Testis (tissue), 2 donors: Measurements from ENCODE around the gene GRK5.

Experiments
- POLR2A ChIP-seq: fragments of 450-650 bp; IDR thresholded peaks from one replicate; pipeline ENCODE4 v1.6.1; 2017; ENCODE audit warnings: antibody characterized with exemption, mild to moderate bottlenecking, moderate library complexity
- TF ChIP-seq, protein P1 (sequence below), 3 experiments: fragments of 450-650 bp in 2 of 3; fragments of 200-600 bp in 1 of 3; sonication (generic) in 1 of 3; IDR thresholded peaks; one replicate each; pipeline ENCODE4 v1.5.1; 2016 to 2019; ENCODE audit warnings: antibody characterized with exemption in 3 of 3, mild to moderate bottlenecking in 2 of 3, moderate library complexity in 1 of 3

GRCh38 chr10:119340893-119341458 lies 133.6 kb downstream of the GRK5 start:
- TF ChIP-seq, protein P1, sequence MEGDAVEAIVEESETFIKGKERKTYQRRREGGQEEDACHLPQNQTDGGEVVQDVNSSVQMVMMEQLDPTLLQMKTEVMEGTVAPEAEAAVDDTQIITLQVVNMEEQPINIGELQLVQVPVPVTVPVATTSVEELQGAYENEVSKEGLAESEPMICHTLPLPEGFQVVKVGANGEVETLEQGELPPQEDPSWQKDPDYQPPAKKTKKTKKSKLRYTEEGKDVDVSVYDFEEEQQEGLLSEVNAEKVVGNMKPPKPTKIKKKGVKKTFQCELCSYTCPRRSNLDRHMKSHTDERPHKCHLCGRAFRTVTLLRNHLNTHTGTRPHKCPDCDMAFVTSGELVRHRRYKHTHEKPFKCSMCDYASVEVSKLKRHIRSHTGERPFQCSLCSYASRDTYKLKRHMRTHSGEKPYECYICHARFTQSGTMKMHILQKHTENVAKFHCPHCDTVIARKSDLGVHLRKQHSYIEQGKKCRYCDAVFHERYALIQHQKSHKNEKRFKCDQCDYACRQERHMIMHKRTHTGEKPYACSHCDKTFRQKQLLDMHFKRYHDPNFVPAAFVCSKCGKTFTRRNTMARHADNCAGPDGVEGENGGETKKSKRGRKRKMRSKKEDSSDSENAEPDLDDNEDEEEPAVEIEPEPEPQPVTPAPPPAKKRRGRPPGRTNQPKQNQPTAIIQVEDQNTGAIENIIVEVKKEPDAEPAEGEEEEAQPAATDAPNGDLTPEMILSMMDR (IDR thresholded peaks at IDR 0.05) = no peak
- no peak for TF ChIP-seq POLR2A
